ENCODE results near the gene SLC27A3.

DNA sequence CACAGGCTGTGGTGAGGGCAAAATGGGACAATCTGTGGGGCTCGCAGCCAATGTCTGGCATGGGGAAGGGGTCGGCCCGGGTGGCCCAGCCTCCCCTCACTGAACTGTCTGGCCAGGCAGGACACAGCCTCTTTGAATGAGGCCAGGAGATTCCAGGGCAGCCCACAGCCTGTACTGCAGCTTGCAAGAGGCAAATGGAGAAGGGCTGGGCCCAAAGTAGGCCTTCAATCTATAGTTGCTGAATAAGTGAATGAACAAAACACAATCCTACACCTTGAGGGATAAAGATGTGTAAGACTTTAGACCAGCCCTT lies 23.2 kb downstream of the SLC27A3 start:
- TF ChIP-seq, protein P1, sequence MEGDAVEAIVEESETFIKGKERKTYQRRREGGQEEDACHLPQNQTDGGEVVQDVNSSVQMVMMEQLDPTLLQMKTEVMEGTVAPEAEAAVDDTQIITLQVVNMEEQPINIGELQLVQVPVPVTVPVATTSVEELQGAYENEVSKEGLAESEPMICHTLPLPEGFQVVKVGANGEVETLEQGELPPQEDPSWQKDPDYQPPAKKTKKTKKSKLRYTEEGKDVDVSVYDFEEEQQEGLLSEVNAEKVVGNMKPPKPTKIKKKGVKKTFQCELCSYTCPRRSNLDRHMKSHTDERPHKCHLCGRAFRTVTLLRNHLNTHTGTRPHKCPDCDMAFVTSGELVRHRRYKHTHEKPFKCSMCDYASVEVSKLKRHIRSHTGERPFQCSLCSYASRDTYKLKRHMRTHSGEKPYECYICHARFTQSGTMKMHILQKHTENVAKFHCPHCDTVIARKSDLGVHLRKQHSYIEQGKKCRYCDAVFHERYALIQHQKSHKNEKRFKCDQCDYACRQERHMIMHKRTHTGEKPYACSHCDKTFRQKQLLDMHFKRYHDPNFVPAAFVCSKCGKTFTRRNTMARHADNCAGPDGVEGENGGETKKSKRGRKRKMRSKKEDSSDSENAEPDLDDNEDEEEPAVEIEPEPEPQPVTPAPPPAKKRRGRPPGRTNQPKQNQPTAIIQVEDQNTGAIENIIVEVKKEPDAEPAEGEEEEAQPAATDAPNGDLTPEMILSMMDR (IDR thresholded peaks at IDR 0.05) = no peak
- no peak for TF ChIP-seq POLR2A (IDR thresholded peaks at IDR 0.05)
- TF ChIP-seq POLR2AphosphoS5 (IDR thresholded peaks at IDR 0.05) = no peak

Data from sigmoid colon (tissue), 4 donors.